GM18868 (cell line): ENCODE data around the gene PRKCE.

Experiments used
- ATAC-seq: cut with Tn5 transposase; IDR thresholded peaks from one replicate; pipeline ENCODE4 v1.9.1; 2021; ENCODE audit warnings: mild to moderate bottlenecking, moderate library complexity; ENCODE audit not compliant: unreplicated experiment

PRKCE gene

DNA sequence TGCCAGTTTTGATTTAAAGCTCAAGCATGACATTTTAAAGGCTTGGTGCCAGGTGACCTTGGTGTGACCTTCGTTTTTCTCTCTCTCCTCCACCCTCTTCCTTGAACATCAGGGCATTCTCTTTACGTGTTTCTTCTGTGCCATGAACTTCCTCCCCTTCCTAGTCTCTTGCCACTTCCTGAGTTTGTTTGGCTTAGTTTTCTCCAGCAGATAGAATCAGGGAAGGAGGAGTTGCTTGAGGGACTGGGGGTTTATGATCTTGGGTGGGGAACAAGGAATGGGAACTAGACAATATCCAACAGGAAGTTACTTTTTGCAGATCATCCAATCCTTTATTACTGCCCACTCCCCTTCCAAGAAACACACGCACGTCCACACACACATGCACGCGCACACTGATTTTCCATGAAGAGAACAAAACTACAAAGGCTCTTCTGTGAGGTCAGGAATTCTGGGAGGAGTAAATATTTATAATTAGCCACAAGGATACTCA is 435.1 kb downstream of the PRKCE start:
- ATAC-seq, result no peak

- ATAC-seq, result no peak
Measured at GRCh38 chr2:46087492-46087891, 436.0 kb downstream of the PRKCE start.

- ATAC-seq, result no peak
Measured at GRCh38 chr2:46091004-46091403, 439.5 kb downstream of the PRKCE start.

GRCh38 chr2:46091961-46092667 is 440.6 kb downstream of the PRKCE start:
- ATAC-seq, result no peak

DNA sequence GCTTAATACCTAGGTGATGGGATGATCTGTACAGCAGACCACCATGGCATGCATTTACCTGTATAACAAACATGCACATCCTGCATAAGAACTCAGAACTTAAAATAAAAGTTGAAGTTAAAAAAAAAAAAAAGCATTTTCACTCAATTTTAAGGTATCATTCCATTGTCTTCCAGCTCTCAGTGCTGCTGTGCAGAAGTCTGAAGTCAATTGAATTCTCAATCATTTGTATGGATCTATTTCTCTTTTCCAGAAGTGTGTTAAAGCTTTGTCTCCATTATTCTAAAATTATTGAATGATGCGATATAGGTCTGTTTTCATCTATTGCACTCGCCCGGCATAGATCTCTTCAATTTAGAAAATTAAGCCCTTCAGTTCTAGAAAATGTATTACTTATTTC is 443.2 kb downstream of the PRKCE start:
- ATAC-seq, result no peak

- no peak for ATAC-seq
Measured at GRCh38 chr2:46095830-46096229, 444.4 kb downstream of the PRKCE start.

- ATAC-seq, result no peak
Measured at GRCh38 chr2:46096260-46096659, 444.8 kb downstream of the PRKCE start.

DNA sequence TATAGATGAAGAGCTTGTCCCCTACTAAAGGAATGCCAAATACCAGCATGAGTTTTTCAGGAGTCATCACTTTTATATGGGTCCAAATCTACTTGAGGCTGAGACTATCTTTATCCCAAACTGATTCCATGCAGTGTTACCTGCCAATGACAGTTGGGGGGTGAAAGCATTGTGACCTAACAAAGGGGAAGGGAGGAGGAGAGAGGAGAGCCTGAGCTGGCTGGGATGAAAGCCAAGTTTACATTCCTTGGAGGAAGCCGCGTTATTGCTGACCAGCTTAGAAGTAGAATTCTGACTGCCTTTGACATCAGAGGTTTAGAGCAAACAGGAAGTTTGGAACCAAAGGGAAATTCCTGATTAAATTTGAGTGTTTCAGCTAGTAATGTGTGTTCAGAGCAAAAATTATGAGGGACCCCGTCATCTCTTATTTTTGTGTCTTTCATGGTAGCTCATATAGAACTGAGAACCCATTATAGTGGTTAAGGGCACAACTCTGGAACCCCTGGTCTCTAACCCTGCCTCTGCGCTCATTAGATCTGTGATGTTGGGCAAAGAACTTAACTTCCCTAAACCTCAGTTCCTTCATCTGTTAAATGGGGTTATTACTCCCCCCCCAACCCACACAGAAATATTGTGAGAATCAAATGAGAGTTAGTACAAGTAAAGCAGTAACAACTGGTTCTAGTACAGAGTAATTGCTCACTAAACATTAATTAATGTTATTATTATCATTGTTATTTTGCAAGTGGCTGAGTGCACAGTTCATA is 446.4 kb downstream of the PRKCE start:
- no peak for ATAC-seq

DNA sequence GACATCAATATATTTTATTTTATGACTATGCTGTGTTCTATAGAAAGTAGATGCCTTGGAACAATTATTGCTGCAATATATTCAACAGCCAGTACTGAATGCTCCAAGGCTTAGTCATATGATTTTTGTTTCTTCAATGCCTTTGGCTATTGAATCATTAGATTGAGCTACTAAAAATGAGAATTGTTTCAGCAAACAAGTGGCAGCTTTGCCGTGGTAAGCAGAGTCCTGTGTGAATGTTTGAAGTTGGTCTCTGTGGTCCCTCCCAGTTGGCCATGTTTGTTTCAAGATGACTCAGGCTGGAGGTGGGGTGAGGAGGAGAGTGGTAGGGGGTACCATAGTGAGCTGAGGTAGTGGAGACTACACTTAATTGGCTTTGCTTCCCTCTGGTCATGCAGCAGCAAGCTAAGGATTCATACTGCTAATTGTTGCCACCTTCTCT is 447.2 kb downstream of the PRKCE start:
- peak; percentile 81 for ATAC-seq

GRCh38 chr2:46101557-46102220 is 450.2 kb downstream of the PRKCE start:
- no peak for ATAC-seq

GRCh38 chr2:46106690-46107089 is 455.2 kb downstream of the PRKCE start:
- no peak for ATAC-seq

- ATAC-seq, result no peak
Measured at GRCh38 chr2:46114996-46115395, 463.5 kb downstream of the PRKCE start.

- no peak for ATAC-seq
Measured at GRCh38 chr2:46116150-46116549, 464.7 kb downstream of the PRKCE start.

- ATAC-seq, result no peak
Measured at GRCh38 chr2:46116553-46116991, 465.1 kb downstream of the PRKCE start.

GRCh38 chr2:46117379-46117778 is 465.9 kb downstream of the PRKCE start:
- ATAC-seq, result no peak

GRCh38 chr2:46117994-46118393 is 466.5 kb downstream of the PRKCE start:
- ATAC-seq, result no peak

GRCh38 chr2:46118656-46119371 is 467.3 kb downstream of the PRKCE start:
- ATAC-seq, result no peak

DNA sequence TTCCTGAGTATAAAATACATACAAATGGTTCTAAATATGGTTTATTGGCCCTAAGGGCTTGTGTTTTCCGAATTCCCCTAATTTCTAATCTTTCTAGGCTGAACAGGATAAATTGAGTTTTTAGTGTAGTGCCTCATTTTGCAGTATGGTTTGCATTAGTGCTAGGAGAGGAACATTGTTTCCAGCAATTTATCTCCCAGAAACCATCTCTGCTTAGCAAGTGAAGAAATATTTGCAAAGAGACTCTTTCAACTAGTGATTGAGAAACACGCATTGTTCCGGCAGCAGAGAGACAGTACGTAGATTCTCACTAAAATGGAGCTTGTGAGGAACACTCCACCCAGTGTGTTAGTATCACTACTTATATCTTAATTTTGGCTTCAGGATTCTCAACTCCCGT is 468.0 kb downstream of the PRKCE start:
- no peak for ATAC-seq

- ATAC-seq, result no peak
Measured at GRCh38 chr2:46120792-46121555, 469.5 kb downstream of the PRKCE start.

GRCh38 chr2:46122318-46122976 is 471.0 kb downstream of the PRKCE start:
- ATAC-seq, result no peak
